ENCODE data around the gene KCNB1.

The KCNB1 gene

GRCh38 chr20:49448917-49449316, 33.6 kb downstream of the KCNB1 start:
- Histone ChIP-seq H3K4me2 (ENCODE audit: low read length) (no peak overlapping the region), H3K4me1 (ENCODE audit: low read length) (peaks cover 13% of the 10 kb centered on the region), H3K36me3 (replicated peaks; ENCODE audit: low read depth, low read length) (no peaks in the 10 kb centered on the region), H3K9me3 (ENCODE audit: insufficient read depth, low read length) (no peaks in the 10 kb centered on the region), H3K27me3 (ENCODE audit: low read depth, low read length) (peaks cover 60% of the 10 kb centered on the region), H3K79me2 (ENCODE audit: low read length) (no peaks in the 10 kb centered on the region), H3K9ac (ENCODE audit: low read length) (no peak overlapping the region), H3K27ac (ENCODE audit: low read length) (no peak overlapping the region), H2AFZ (ENCODE audit: low read depth, low read length) (no peak overlapping the region), H4K20me1 (ENCODE audit: insufficient read depth, low read length) (no peaks in the 10 kb centered on the region), H3K4me3 (ENCODE audit: low read length) (no peak overlapping the region)
- TF ChIP-seq EZH2phosphoT487 (IDR thresholded peaks at IDR 0.05; ENCODE audit: low read depth) = no peak
- TF ChIP-seq, protein P1, sequence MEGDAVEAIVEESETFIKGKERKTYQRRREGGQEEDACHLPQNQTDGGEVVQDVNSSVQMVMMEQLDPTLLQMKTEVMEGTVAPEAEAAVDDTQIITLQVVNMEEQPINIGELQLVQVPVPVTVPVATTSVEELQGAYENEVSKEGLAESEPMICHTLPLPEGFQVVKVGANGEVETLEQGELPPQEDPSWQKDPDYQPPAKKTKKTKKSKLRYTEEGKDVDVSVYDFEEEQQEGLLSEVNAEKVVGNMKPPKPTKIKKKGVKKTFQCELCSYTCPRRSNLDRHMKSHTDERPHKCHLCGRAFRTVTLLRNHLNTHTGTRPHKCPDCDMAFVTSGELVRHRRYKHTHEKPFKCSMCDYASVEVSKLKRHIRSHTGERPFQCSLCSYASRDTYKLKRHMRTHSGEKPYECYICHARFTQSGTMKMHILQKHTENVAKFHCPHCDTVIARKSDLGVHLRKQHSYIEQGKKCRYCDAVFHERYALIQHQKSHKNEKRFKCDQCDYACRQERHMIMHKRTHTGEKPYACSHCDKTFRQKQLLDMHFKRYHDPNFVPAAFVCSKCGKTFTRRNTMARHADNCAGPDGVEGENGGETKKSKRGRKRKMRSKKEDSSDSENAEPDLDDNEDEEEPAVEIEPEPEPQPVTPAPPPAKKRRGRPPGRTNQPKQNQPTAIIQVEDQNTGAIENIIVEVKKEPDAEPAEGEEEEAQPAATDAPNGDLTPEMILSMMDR (IDR thresholded peaks at IDR 0.05; ENCODE audit: low read depth, low read length) = no peak

DNA sequence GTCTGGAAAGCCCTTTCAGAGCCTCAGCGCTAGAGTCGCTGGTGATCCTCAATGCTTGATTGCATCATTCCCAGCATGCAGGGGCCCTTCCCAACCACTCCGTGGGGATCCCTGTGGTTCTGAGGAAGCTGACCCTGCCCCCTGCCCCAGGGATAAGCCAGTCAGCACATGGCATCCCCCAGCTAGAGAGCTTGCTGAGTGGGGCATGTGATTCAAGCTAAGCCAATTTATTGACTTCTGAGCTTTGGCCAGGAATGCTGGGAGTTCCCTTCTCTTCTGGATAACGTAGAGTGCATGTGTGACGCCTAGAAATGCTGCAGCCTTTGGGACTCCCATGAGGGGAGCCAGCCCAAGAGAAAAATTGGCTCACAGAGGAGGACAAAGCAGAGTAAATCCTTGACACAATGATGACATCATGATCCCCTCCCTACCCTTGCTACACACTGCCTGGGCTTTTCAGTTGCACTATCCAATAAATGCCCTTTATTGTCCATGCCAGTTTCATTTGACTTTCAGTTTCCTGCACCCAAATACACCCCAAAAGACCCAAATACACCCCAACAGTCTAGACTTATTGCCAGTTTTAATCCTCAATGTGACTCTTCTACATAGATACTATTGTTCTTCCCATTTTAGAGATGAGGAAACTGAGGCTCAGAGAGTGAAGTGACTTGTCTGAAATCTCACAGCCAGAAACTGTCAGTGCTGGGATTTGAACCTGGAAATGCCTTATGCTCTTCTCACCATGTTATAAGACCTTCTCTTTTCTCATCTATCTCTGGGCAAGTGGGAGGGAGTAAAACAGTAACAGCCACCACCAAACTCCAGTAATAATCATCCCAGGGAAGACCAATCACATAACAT, 34.3 kb downstream of the KCNB1 start:
- Histone ChIP-seq H3K4me2 (ENCODE audit: low read length) (no peak overlapping the region), H3K9me3 (ENCODE audit: insufficient read depth, low read length) (no peaks in the 10 kb centered on the region), H3K4me1 (ENCODE audit: low read length) (peaks cover 13% of the 10 kb centered on the region), H3K79me2 (ENCODE audit: low read length) (no peaks in the 10 kb centered on the region), H3K27ac (ENCODE audit: low read length) (no peak overlapping the region), H3K27me3 (ENCODE audit: low read depth, low read length) (peaks cover 62% of the 10 kb centered on the region), H3K4me3 (ENCODE audit: low read length) (no peak overlapping the region), H3K36me3 (replicated peaks; ENCODE audit: low read depth, low read length) (no peaks in the 10 kb centered on the region), H2AFZ (ENCODE audit: low read depth, low read length) (no peak overlapping the region), H4K20me1 (ENCODE audit: insufficient read depth, low read length) (no peaks in the 10 kb centered on the region), H3K9ac (ENCODE audit: low read length) (no peak overlapping the region)
- TF ChIP-seq EZH2phosphoT487 (IDR thresholded peaks at IDR 0.05; ENCODE audit: low read depth) = no peak
- TF ChIP-seq, protein P1 (IDR thresholded peaks at IDR 0.05; ENCODE audit: low read depth, low read length) = no peak

DNA sequence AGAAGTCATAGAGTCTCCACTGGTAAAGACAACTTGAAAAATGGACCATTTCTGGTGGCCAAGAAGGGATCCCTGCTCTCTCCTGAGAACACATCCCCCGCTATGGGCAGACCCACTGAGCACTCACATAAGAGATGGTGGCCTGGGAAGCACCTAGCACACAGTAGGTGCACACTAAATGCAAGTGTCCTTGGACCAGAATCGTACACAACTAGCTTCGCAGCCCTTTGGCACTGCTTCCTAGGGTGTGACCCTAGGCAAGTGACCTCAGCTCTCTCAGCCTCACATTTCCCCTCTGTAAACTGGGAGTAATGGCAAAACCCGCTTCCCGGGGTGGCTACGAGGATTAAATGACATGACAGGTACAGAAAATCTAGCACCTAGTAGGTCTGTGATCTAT, 35.1 kb downstream of the KCNB1 start:
- H3K4me1 ChIP-seq (ENCODE audit: low read length) = peaks cover 13% of the 10 kb centered on the region

GRCh38 chr20:49446808-49447207, 35.7 kb downstream of the KCNB1 start:
- TF ChIP-seq, protein P1 (IDR thresholded peaks at IDR 0.05; ENCODE audit: low read depth, low read length) = no peak
- TF ChIP-seq EZH2phosphoT487 (IDR thresholded peaks at IDR 0.05; ENCODE audit: low read depth) = no peak
- H3K9ac ChIP-seq (ENCODE audit: low read length) = no peak overlapping the region

More for the DNA sequence above, 35.1 kb downstream of the KCNB1 start:
- H3K27ac ChIP-seq (ENCODE audit: low read length) = no peak overlapping the region
- H3K79me2 ChIP-seq (ENCODE audit: low read length) = no peaks in the 10 kb centered on the region
- H4K20me1 ChIP-seq (ENCODE audit: insufficient read depth, low read length) = no peaks in the 10 kb centered on the region
- no peak for TF ChIP-seq EZH2phosphoT487 (IDR thresholded peaks at IDR 0.05; ENCODE audit: low read depth)
- TF ChIP-seq, protein P1 (IDR thresholded peaks at IDR 0.05; ENCODE audit: low read depth, low read length) = no peak
- peaks cover 61% of the 10 kb centered on the region for H3K27me3 ChIP-seq (ENCODE audit: low read depth, low read length)
- no peak overlapping the region for H3K9ac ChIP-seq (ENCODE audit: low read length)
- no peak overlapping the region for H3K4me3 ChIP-seq (ENCODE audit: low read length)
- H3K36me3 ChIP-seq (replicated peaks; ENCODE audit: low read depth, low read length) = no peaks in the 10 kb centered on the region
- H3K4me2 ChIP-seq (ENCODE audit: low read length) = no peak overlapping the region
- H3K9me3 ChIP-seq (ENCODE audit: insufficient read depth, low read length) = no peaks in the 10 kb centered on the region
- no peak overlapping the region for H2AFZ ChIP-seq (ENCODE audit: low read depth, low read length)

More at GRCh38 chr20:49446808-49447207, 35.7 kb downstream of the KCNB1 start:
- no peaks in the 10 kb centered on the region for H3K79me2 ChIP-seq (ENCODE audit: low read length)
- H3K27ac ChIP-seq (ENCODE audit: low read length) = no peak overlapping the region
- H2AFZ ChIP-seq (ENCODE audit: low read depth, low read length) = no peak overlapping the region
- H3K4me2 ChIP-seq (ENCODE audit: low read length) = no peak overlapping the region
- no peaks in the 10 kb centered on the region for H3K9me3 ChIP-seq (ENCODE audit: insufficient read depth, low read length)
- H4K20me1 ChIP-seq (ENCODE audit: insufficient read depth, low read length) = no peaks in the 10 kb centered on the region
- H3K27me3 ChIP-seq (ENCODE audit: low read depth, low read length) = peaks cover 60% of the 10 kb centered on the region
- no peaks in the 10 kb centered on the region for H3K36me3 ChIP-seq (replicated peaks; ENCODE audit: low read depth, low read length)
- H3K4me1 ChIP-seq (ENCODE audit: low read length) = peaks cover 13% of the 10 kb centered on the region
- H3K4me3 ChIP-seq (ENCODE audit: low read length) = no peak overlapping the region

Data from OCI-LY3 (cell line).